Mammary epithelial cell (primary cell): Measurements from ENCODE around the gene PTMA.

ENCODE experiments used
- CTCF ChIP-seq, 2 donors: IDR thresholded peaks in 1 of 2; conservative IDR thresholded peaks in 1 of 2; 2 replicates each; pipeline ENCODE4 v1.5.1; 2011 to 2012; ENCODE audit warnings: inconsistent platforms in 2 of 2, low read length in 2 of 2, mild to moderate bottlenecking in 2 of 2, control low read depth in 1 of 2, low read depth in 1 of 2; ENCODE audit not compliant: insufficient read depth in 1 of 2; ENCODE audit errors: extremely low read depth in 1 of 2
- EZH2 ChIP-seq: IDR thresholded peaks from 2 replicates; pipeline ENCODE4 v1.6.1; 2012; ENCODE audit warnings: low read length, inconsistent platforms, borderline replicate concordance

GRCh38 chr2:231743376-231744116 is 35.2 kb downstream of the PTMA start:
- TF ChIP-seq CTCF (conservative IDR thresholded peaks at IDR 0.05 in 1 of 2, IDR thresholded peaks at IDR 0.05 in 1 of 2; ENCODE audit: extremely low read depth in 1 of 2, insufficient read depth in 1 of 2, low read depth in 1 of 2, low read length in 2 of 2) (no peak), EZH2 (no peak)
